Ishikawa (cell line): Measurements from ENCODE around the gene NUDT7.

Source experiments
- EP300 ChIP-seq: IDR thresholded peaks from 2 replicates; pipeline ENCODE4 v1.6.1; 2012; ENCODE audit warnings: borderline replicate concordance
- TAF1 ChIP-seq: IDR thresholded peaks from 2 replicates; pipeline ENCODE4 v1.6.1; 2012; ENCODE audit warnings: low read depth, mild to moderate bottlenecking
- YY1 ChIP-seq: IDR thresholded peaks from 2 replicates; pipeline ENCODE4 v1.6.1; 2012; ENCODE audit warnings: low read depth

DNA sequence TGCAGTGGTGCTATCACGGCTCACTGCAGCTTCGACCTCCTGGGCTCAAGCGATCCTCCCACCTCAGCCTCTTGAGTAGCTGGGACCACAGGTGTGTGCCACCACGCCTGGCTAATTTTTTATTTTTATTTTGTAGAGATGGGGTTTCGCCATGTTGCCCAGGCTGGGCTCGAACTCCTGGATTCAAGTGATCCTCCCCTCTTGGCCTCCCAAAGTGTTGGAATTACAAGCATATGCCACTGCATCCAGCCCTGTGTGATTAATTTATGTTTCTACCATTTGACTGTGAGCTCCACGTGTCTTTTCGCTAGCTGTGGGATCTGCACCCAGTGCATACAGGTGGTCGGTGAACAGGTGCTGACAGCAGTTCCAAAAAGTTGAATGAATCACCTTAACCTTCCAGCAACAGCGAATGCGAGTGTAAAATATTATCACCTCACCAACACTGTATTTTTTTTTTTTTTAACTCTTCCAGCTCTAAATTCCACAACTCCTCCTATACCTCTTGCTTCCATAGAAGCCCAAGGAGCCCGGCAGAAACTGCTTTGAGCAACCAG, 484 bp upstream of the NUDT7 start:
- TF ChIP-seq TAF1 (no peak), EP300 (no peak), YY1 (no peak)
